ENCODE data around the gene ARF3. TPM values are rescaled to one million over a fixed set of nuclear protein-coding genes. Genes with fewer than 3 reads are reported as not detected.

Gene ARF3
- total RNA-seq, 1 donor from 2014 or later: 307 TPM

GRCh38 chr12:48972213-48972951 lies 15.1 kb upstream of the ARF3 start:
- Mint-ChIP-seq H3K36me3 (ENCODE audit: low read depth, unreplicated experiment) (peaks cover 15% of the 10 kb centered on the region), H3K4me1 (ENCODE audit: unreplicated experiment) (peaks cover 14% of the 10 kb centered on the region)
- DNase-seq (ENCODE audit: low spot score): no peak

DNA sequence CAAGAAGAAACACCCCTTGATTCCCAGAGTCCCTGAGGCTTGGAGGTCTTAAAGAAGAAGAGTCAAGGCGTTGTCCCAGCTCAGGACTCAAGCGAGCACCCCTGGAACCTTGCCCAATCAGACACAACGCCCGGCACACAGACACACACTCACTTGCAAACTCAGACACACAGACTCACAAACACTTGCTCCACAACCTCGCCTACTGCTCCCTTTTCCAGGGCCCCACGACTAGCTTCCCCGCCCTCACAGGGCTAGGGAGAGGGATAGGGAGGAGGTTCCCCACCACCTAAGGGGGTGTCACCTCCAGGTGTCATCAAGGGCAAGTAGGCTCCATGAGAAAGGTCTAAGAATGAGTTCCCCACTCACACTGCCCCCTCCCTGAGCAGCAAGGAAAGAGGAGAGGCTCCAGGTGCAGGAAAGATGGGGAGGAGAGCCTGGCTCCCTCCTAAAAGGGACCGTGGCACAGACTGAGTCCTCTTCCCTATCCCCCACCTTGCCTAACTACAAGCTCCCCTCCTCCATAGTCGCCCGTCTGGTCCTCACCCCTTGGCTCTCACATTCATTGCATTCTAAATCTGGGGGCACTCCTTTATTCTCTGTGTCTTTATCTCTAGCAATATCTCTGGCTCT lies 13.5 kb upstream of the ARF3 start:
- Mint-ChIP-seq H3K36me3 (ENCODE audit: low read depth, unreplicated experiment) (peaks cover 8% of the 10 kb centered on the region), H3K27ac (ENCODE audit: unreplicated experiment) (no peak overlapping the region), H3K4me3 (ENCODE audit: unreplicated experiment) (peak overlapping the region; percentile 66), H3K4me1 (ENCODE audit: unreplicated experiment) (peaks cover 12% of the 10 kb centered on the region), H3K27me3 (ENCODE audit: unreplicated experiment) (peaks cover 39% of the 10 kb centered on the region), H3K9me3 (ENCODE audit: unreplicated experiment) (no peaks in the 10 kb centered on the region)
- TF ChIP-seq, protein P1, sequence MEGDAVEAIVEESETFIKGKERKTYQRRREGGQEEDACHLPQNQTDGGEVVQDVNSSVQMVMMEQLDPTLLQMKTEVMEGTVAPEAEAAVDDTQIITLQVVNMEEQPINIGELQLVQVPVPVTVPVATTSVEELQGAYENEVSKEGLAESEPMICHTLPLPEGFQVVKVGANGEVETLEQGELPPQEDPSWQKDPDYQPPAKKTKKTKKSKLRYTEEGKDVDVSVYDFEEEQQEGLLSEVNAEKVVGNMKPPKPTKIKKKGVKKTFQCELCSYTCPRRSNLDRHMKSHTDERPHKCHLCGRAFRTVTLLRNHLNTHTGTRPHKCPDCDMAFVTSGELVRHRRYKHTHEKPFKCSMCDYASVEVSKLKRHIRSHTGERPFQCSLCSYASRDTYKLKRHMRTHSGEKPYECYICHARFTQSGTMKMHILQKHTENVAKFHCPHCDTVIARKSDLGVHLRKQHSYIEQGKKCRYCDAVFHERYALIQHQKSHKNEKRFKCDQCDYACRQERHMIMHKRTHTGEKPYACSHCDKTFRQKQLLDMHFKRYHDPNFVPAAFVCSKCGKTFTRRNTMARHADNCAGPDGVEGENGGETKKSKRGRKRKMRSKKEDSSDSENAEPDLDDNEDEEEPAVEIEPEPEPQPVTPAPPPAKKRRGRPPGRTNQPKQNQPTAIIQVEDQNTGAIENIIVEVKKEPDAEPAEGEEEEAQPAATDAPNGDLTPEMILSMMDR (IDR thresholded peaks at IDR 0.05; ENCODE audit: unreplicated experiment): no peak
- no peak for DNase-seq (ENCODE audit: low spot score)

More at GRCh38 chr12:48972213-48972951, 15.1 kb upstream of the ARF3 start:
- Mint-ChIP-seq H3K9me3 (ENCODE audit: unreplicated experiment) (no peaks in the 10 kb centered on the region), H3K27ac (ENCODE audit: unreplicated experiment) (no peak overlapping the region), H3K27me3 (ENCODE audit: unreplicated experiment) (peaks cover 52% of the 10 kb centered on the region), H3K4me3 (ENCODE audit: unreplicated experiment) (no peak overlapping the region)
- TF ChIP-seq, protein P1 (IDR thresholded peaks at IDR 0.05; ENCODE audit: unreplicated experiment): no peak

- H3K36me3 Mint-ChIP-seq (ENCODE audit: low read depth, unreplicated experiment): peaks cover 8% of the 10 kb centered on the region
- H3K4me1 Mint-ChIP-seq (ENCODE audit: unreplicated experiment): peaks cover 17% of the 10 kb centered on the region
- no peaks in the 10 kb centered on the region for H3K9me3 Mint-ChIP-seq (ENCODE audit: unreplicated experiment)
- H3K27ac Mint-ChIP-seq (ENCODE audit: unreplicated experiment): no peak overlapping the region
- TF ChIP-seq, protein P1 (IDR thresholded peaks at IDR 0.05; ENCODE audit: unreplicated experiment): no peak
- no peak overlapping the region for H3K4me3 Mint-ChIP-seq (ENCODE audit: unreplicated experiment)
- H3K27me3 Mint-ChIP-seq (ENCODE audit: unreplicated experiment): peaks cover 36% of the 10 kb centered on the region
- DNase-seq (ENCODE audit: low spot score): no peak
These were observed 12.8 kb upstream of the ARF3 start for GRCh38 chr12:48969833-48970701.

GRCh38 chr12:48969160-48969771 lies 12.0 kb upstream of the ARF3 start:
- Mint-ChIP-seq H3K27ac (ENCODE audit: unreplicated experiment) (no peak overlapping the region), H3K9me3 (ENCODE audit: unreplicated experiment) (no peaks in the 10 kb centered on the region), H3K27me3 (ENCODE audit: unreplicated experiment) (peaks cover 29% of the 10 kb centered on the region), H3K36me3 (ENCODE audit: low read depth, unreplicated experiment) (peaks cover 8% of the 10 kb centered on the region), H3K4me1 (ENCODE audit: unreplicated experiment) (peaks cover 20% of the 10 kb centered on the region), H3K4me3 (ENCODE audit: unreplicated experiment) (no peak overlapping the region)
- TF ChIP-seq, protein P1 (IDR thresholded peaks at IDR 0.05; ENCODE audit: unreplicated experiment): no peak
- no peak for DNase-seq (ENCODE audit: low spot score)

All from endothelial cell (in vitro differentiated cells).